ENCODE data around the gene KIF26B.
A peak's percentile ranks its signal among the peaks of the same experiment; 100 is the strongest.

Gene KIF26B

GRCh38 chr1:245294020-245294419 lies 139.2 kb downstream of the KIF26B start:
- no peak overlapping the region for H3K4me3 Mint-ChIP-seq
- no peak for DNase-seq (ENCODE audit: low spot score in 2 of 2)
- H3K27me3 Mint-ChIP-seq: peaks cover 33% of the 10 kb centered on the region
- H3K27ac Mint-ChIP-seq (ENCODE audit: low read depth): no peak overlapping the region
- no peaks in the 10 kb centered on the region for H3K4me1 Mint-ChIP-seq
- ATAC-seq (replicated peaks; ENCODE audit: extremely low read depth, poor library complexity, severe bottlenecking): no peak
- H3K9me3 Mint-ChIP-seq: no peaks in the 10 kb centered on the region
- H3K36me3 Mint-ChIP-seq (ENCODE audit: insufficient read depth): peaks cover 2% of the 10 kb centered on the region

DNA sequence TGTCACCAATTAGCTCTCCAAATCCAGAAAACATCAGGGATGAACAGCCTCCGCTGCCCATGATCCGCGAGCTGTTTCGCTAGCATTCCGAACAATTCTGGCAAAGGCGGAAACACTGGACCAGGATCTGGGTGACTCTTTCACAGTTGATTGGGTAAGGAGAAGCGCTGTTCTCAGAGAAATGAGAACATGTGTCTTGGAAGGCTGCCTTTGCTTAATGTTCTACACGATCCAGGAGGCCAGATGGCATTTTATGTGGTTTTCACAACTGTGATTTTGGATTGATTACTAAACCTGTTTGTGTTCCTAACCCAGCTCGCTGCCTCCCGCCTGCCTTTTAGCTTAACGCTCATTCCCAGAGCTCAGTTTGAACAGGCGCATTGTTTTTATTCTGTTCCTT lies 144.0 kb downstream of the KIF26B start:
- H3K4me3 Mint-ChIP-seq: no peak overlapping the region
- peaks cover 2% of the 10 kb centered on the region for H3K36me3 Mint-ChIP-seq (ENCODE audit: insufficient read depth)
- ATAC-seq (replicated peaks; ENCODE audit: extremely low read depth, poor library complexity, severe bottlenecking) (no peak), DNase-seq (ENCODE audit: low spot score in 2 of 2) (no peak)
- H3K9me3 Mint-ChIP-seq: no peaks in the 10 kb centered on the region
- no peak overlapping the region for H3K27ac Mint-ChIP-seq (ENCODE audit: low read depth)
- H3K4me1 Mint-ChIP-seq: no peaks in the 10 kb centered on the region
- peaks cover 15% of the 10 kb centered on the region for H3K27me3 Mint-ChIP-seq

DNA sequence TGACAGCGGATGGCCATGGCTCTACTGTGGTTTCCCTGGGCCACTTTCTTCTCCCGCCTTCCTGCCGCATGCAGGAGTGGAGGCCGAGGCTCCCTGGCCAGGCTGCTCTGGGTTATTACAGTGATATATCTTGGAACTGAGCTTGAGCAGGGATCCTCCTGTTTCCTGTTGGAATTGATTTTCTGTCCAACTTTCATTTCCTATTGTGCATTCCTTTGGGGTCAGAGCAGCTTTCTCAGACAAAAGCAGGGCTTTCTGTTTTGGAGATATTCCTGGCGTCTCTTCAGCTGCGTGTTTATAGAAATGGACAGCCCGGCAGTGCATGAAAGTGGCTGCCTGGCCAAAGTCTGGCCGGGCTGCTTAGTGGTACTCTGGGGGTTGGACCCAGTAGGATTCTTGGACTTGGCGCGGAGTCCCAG lies 146.4 kb downstream of the KIF26B start:
- Mint-ChIP-seq H3K36me3 (ENCODE audit: insufficient read depth) (peaks cover 2% of the 10 kb centered on the region), H3K4me3 (no peak overlapping the region), H3K27ac (ENCODE audit: low read depth) (no peak overlapping the region), H3K9me3 (no peaks in the 10 kb centered on the region), H3K27me3 (peaks cover 9% of the 10 kb centered on the region), H3K4me1 (no peaks in the 10 kb centered on the region)
- DNase-seq (ENCODE audit: low spot score in 2 of 2): no peak
- no peak for ATAC-seq (replicated peaks; ENCODE audit: extremely low read depth, poor library complexity, severe bottlenecking)

DNA sequence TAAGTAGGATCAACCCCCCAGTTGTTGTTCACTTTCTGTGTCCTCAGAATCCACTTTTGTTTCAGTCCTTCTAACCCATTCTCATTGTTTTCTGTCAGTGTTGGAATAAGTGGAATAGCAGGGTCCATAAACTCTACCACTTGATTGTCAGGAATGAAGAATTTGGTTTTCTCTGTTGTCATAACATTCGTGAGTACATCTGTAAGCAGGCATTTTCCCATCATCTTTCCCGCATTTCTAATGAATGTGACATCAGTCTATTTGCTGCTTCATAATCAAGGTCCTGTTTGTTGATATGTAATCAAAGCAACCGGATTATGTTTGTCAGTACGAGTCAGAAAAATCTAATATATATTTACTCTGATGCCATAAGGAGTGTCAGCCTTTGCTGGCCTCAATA lies 147.1 kb downstream of the KIF26B start:
- Mint-ChIP-seq H3K27ac (ENCODE audit: low read depth) (no peak overlapping the region), H3K36me3 (ENCODE audit: insufficient read depth) (peaks cover 2% of the 10 kb centered on the region), H3K27me3 (peaks cover 2% of the 10 kb centered on the region), H3K4me3 (no peak overlapping the region), H3K9me3 (no peaks in the 10 kb centered on the region), H3K4me1 (no peaks in the 10 kb centered on the region)
- DNase-seq (ENCODE audit: low spot score in 2 of 2) (no peak), ATAC-seq (replicated peaks; ENCODE audit: extremely low read depth, poor library complexity, severe bottlenecking) (no peak)

DNA sequence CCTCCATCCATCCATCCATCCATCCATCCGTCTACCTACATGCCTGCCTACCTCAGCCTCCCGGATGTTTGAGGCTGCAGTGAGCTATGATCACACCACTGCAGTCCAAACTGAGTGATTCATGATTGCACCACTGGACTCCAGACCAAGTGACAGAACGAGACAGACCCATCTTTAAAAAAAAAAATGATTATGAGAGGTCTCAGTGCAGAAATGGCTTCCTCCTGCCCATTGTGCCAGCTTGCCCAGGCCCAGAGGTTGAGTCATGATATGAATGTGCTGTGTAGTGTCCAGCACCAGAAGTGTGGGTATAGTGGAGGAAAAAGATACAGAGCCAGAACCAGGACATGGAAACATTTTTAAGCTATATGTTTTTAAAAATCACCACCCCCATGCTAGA lies 149.9 kb downstream of the KIF26B start:
- no peak for ATAC-seq (replicated peaks; ENCODE audit: extremely low read depth, poor library complexity, severe bottlenecking)
- no peaks in the 10 kb centered on the region for H3K36me3 Mint-ChIP-seq (ENCODE audit: insufficient read depth)
- no peak for DNase-seq (ENCODE audit: low spot score in 2 of 2)
- no peaks in the 10 kb centered on the region for H3K9me3 Mint-ChIP-seq
- no peaks in the 10 kb centered on the region for H3K4me1 Mint-ChIP-seq
- no peaks in the 10 kb centered on the region for H3K27me3 Mint-ChIP-seq
- no peak overlapping the region for H3K27ac Mint-ChIP-seq (ENCODE audit: low read depth)
- H3K4me3 Mint-ChIP-seq: no peak overlapping the region

GRCh38 chr1:245306020-245306419 lies 151.2 kb downstream of the KIF26B start:
- ATAC-seq (replicated peaks; ENCODE audit: extremely low read depth, poor library complexity, severe bottlenecking) (no peak), DNase-seq (ENCODE audit: low spot score in 2 of 2) (no peak)
- Mint-ChIP-seq H3K9me3 (no peaks in the 10 kb centered on the region), H3K27me3 (peaks cover 10% of the 10 kb centered on the region), H3K36me3 (ENCODE audit: insufficient read depth) (peaks cover 4% of the 10 kb centered on the region), H3K27ac (ENCODE audit: low read depth) (no peak overlapping the region), H3K4me3 (no peak overlapping the region), H3K4me1 (peaks cover 8% of the 10 kb centered on the region)

- ATAC-seq (replicated peaks; ENCODE audit: extremely low read depth, poor library complexity, severe bottlenecking): no peak
- H3K36me3 Mint-ChIP-seq (ENCODE audit: insufficient read depth): peaks cover 4% of the 10 kb centered on the region
- H3K4me3 Mint-ChIP-seq: no peak overlapping the region
Measured at GRCh38 chr1:245306628-245307410, 152.0 kb downstream of the KIF26B start.

GRCh38 chr1:245310571-245311531 lies 156.1 kb downstream of the KIF26B start:
- H3K27me3 Mint-ChIP-seq: peaks cover 10% of the 10 kb centered on the region
- peak overlapping the region; percentile 40 for H3K4me3 Mint-ChIP-seq
- peaks cover 4% of the 10 kb centered on the region for H3K36me3 Mint-ChIP-seq (ENCODE audit: insufficient read depth)
- DNase-seq (ENCODE audit: low spot score in 2 of 2) (no peak), ATAC-seq (replicated peaks; ENCODE audit: extremely low read depth, poor library complexity, severe bottlenecking) (no peak)
- peaks cover 9% of the 10 kb centered on the region for H3K4me1 Mint-ChIP-seq
- peak overlapping the region; percentile 5 for H3K27ac Mint-ChIP-seq (ENCODE audit: low read depth)
- no peaks in the 10 kb centered on the region for H3K9me3 Mint-ChIP-seq

More at GRCh38 chr1:245306628-245307410, 152.0 kb downstream of the KIF26B start:
- Mint-ChIP-seq H3K27ac (ENCODE audit: low read depth) (no peak overlapping the region), H3K4me1 (peaks cover 9% of the 10 kb centered on the region), H3K9me3 (no peaks in the 10 kb centered on the region), H3K27me3 (peaks cover 10% of the 10 kb centered on the region)
- no peak for DNase-seq (ENCODE audit: low spot score in 2 of 2)

DNA sequence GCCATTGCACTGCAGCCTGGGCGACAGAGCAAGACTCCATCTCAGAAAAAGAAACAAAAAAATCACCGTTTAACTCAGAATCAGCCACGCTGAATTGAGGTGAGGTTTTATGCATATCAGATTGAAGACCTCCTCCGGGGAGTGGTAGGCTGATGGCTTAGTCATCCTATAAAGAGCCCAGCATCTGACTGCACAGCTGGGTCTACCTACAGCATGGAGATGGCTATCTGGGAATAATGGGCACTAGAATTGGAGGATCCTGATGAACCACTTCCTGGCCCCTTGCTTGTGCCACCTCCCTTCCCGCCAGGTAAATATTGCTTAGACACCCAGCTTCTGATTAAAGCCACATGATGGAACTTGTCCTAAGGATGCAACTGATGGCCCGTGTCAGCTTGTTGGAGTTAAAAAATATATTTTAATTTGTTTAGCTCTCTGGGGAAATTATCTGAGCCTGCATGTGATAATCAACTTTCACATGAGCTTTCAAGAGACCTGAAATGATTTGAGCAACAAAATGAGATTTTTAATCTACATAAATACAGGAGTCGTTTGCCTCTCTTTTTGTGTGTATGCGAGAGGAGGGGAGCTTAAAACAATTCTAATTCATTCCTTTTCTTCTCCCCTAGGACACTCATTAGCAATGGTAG lies 157.2 kb downstream of the KIF26B start:
- DNase-seq (ENCODE audit: low spot score in 2 of 2) (no peak), ATAC-seq (replicated peaks; ENCODE audit: extremely low read depth, poor library complexity, severe bottlenecking) (no peak)
- no peaks in the 10 kb centered on the region for H3K9me3 Mint-ChIP-seq
- H3K27me3 Mint-ChIP-seq: peaks cover 10% of the 10 kb centered on the region
- no peak overlapping the region for H3K4me3 Mint-ChIP-seq
- no peak overlapping the region for H3K27ac Mint-ChIP-seq (ENCODE audit: low read depth)
- H3K36me3 Mint-ChIP-seq (ENCODE audit: insufficient read depth): peaks cover 4% of the 10 kb centered on the region
- peaks cover 9% of the 10 kb centered on the region for H3K4me1 Mint-ChIP-seq

DNA sequence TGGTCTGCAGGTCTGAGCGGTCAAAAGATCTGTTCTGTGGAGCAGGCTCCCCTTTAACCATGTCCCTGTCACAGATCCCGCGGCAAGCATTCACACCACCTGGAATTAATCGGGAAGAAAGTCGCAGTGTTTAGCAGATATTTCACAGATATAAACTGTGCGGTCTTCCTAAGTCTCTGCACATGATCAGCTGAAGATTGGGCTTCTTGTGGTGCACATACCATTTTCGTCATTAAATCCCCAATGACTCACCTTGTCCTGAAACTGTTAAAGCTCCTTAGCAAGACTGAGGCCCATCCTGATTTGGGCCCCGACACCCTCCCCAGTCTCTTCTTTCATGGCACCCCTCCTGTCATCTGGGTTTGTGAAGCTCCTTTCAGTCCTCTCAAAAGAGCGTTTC lies 158.8 kb downstream of the KIF26B start:
- ATAC-seq (replicated peaks; ENCODE audit: extremely low read depth, poor library complexity, severe bottlenecking): no peak
- DNase-seq (ENCODE audit: low spot score in 2 of 2): no peak
- H3K4me1 Mint-ChIP-seq: peaks cover 9% of the 10 kb centered on the region
- peaks cover 4% of the 10 kb centered on the region for H3K36me3 Mint-ChIP-seq (ENCODE audit: insufficient read depth)
- no peak overlapping the region for H3K27ac Mint-ChIP-seq (ENCODE audit: low read depth)
- H3K9me3 Mint-ChIP-seq: no peaks in the 10 kb centered on the region
- peaks cover 10% of the 10 kb centered on the region for H3K27me3 Mint-ChIP-seq
- no peak overlapping the region for H3K4me3 Mint-ChIP-seq

GRCh38 chr1:245316784-245317183 lies 162.0 kb downstream of the KIF26B start:
- ATAC-seq (replicated peaks; ENCODE audit: extremely low read depth, poor library complexity, severe bottlenecking): no peak
- H3K4me3 Mint-ChIP-seq: no peak overlapping the region
- H3K9me3 Mint-ChIP-seq: no peaks in the 10 kb centered on the region
- no peaks in the 10 kb centered on the region for H3K36me3 Mint-ChIP-seq (ENCODE audit: insufficient read depth)
- no peaks in the 10 kb centered on the region for H3K4me1 Mint-ChIP-seq
- no peak overlapping the region for H3K27ac Mint-ChIP-seq (ENCODE audit: low read depth)
- no peaks in the 10 kb centered on the region for H3K27me3 Mint-ChIP-seq
- DNase-seq (ENCODE audit: low spot score in 2 of 2): no peak

GRCh38 chr1:245317217-245317616 lies 162.4 kb downstream of the KIF26B start:
- Mint-ChIP-seq H3K9me3 (no peaks in the 10 kb centered on the region), H3K27ac (ENCODE audit: low read depth) (no peak overlapping the region), H3K4me3 (no peak overlapping the region), H3K4me1 (no peaks in the 10 kb centered on the region), H3K27me3 (no peaks in the 10 kb centered on the region), H3K36me3 (ENCODE audit: insufficient read depth) (no peaks in the 10 kb centered on the region)
- ATAC-seq (replicated peaks; ENCODE audit: extremely low read depth, poor library complexity, severe bottlenecking): no peak
- DNase-seq (ENCODE audit: low spot score in 2 of 2): no peak
